Erythroblast (primary cell): ENCODE results near the gene IRX3.

ENCODE experiments used
- DNase-seq, 2 experiments: peaks; one replicate each; lab custom pipeline; 2025; lab: John Stamatoyannopoulos, UW
- GATA1 ChIP-seq: IDR thresholded peaks from 2 replicates; pipeline ENCODE4 v1.6.1; 2011; ENCODE audit warnings: low read depth, mild to moderate bottlenecking, control low read depth, low read length, moderate library complexity
- POLR2A ChIP-seq: IDR thresholded peaks from 2 replicates; pipeline ENCODE4 v1.6.1; 2011; ENCODE audit warnings: mild to moderate bottlenecking, low read length

IRX3 gene

DNA sequence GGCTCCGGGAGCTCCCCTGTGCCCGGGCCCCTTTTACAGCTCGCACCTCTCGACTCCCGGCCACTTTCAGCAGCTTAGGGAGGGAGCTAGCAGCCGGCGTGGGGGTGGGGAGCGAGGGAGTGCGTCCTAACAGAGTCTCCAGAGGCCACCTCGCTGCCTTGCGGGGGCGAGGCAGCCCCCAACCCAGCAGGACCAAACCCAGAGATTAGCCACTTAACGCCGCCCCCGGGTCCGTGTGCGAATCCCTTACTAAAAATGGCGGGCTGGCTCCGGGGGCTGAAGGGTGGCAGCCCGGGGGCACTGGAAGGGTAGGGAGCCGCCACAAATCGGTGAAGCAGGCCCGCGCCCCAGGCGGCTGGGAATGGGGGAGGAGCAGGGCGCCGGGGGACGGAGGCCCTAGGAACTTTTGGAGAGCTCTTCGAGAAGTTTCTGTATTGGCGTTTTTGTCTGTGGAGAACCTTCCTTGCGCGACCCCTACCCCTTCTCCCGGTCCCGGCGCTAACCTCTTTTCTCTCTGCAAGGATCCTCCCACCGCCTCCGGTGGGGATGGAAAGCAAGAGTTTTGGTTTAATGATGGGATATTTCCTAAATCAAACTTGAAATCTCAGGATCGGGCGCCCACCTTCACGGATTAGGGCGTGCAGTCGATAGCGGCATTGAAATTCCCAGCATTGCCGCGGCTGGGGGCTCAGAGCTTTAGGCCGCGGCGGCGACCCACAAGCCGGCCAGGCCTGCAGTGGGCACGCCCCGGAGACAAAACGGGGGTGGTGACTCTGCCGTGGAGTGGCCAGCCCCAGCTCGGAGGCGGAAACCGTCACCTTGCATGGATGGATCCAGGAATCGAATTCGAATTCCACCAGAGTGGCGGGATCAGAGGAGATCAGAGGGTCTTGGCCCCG lies 793 bp upstream of the IRX3 start:
- TF ChIP-seq GATA1 = no peak
- DNase-seq = no peak

DNA sequence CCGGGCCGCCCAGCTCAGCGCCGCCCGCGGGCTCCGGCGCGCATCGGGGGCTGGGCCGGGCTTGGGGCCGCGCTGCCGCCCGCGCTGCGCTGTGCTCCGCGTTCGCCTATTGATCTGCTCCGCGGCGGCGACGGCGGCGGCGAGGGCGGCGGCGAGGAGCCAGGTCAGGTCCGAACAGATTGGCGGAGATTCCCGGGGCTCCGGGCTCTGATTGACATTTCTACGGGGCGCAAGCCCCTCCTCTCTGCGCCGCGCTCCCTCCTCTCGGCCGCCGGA lies 559 bp downstream of the IRX3 start:
- no peak for TF ChIP-seq POLR2A
- TF ChIP-seq GATA1 = no peak
- DNase-seq = no peak

DNA sequence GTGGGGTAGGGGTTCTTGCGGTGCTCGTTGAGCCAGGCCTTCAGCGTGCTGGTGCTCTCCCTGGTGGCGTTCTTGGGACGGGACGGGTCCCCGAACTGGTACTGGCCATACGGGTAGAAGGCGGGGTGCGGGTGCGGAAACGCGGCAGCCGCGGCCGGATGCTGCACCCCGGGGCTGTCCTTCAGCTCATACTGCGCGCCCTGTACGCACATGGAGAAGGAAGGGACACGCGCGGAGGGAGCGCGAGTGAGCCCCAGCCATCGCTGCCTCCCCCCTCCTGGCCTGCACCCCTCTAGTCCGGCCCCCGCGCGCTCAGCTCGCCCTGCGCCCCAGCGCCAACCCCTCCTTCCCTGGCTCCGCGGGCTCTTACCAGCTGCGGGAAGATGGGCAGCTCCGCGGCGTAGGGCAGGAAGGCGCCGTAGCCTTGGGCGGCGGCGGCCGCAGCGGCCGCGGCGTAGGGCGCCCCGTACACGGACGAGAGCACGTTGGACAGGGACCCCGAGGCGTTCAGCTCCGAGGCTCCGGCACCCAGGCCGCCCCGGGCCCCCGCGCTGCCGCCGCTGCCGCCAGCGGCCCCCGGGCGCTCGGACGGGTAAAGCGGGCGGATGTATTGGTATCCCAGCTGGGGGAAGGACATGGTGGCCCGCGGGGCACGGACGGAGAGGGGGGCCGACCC lies 1.0 kb downstream of the IRX3 start:
- TF ChIP-seq POLR2A (no peak), GATA1 (no peak)
- DNase-seq = peak in 1 of 2 experiments; percentile 2

DNA sequence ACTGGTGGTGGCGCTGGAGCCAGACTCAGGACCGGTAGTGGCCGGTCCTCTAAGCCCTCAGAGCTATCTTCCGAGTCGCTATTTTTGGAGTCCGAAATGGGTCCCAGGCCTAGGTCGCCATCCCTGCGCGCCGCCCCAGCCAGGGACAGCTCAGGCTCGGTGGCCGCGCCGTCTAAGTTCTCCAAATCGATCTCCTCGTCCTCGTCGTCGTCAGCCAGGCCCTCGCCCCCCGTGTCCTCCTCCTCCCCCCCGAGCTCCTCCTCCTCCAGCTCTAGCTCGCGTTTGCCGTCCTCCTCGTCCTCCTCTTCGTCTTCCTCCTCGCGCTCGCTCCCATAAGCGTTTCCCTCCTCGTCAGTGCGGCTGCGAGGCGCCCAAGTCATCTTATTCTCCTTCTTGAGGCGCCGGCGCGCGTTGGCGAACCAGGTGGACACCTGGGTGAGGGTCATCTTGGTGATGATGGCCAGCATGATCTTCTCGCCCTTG lies 1.6 kb downstream of the IRX3 start:
- no peak for DNase-seq
- no peak for TF ChIP-seq GATA1
- no peak for TF ChIP-seq POLR2A

DNA sequence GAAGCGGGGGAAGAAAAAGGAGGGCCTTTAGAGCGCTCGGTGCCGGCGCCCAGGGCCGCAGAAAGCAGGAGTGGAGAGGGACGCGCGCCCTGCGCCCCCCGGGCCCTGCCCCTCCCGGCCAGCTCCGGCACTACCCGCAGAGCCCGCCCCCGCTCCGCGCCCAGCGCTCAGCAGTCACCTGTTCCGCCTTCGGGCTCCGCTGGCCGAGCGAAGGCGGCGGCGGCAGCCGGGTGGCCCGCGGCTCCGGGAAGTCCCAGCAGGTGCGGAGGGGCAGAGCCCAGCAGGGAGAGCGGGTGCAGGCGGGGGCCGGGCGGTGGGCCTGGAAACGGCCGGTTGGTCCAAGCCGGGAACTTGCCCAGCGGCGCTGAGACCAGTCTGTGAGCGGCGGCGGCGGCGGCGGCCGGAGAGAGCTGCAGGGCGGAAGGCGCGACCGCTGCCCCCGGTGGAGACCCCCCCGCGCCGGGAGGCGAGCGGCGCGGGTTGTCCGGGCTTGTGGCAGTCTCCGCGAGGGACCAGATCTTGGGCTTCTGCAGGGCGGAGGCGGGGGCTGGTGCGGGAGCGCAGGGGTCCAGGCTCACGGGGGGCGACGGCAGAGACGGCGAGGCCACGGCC lies 2.2 kb downstream of the IRX3 start:
- TF ChIP-seq POLR2A = no peak
- TF ChIP-seq GATA1 = no peak
- DNase-seq = no peak

DNA sequence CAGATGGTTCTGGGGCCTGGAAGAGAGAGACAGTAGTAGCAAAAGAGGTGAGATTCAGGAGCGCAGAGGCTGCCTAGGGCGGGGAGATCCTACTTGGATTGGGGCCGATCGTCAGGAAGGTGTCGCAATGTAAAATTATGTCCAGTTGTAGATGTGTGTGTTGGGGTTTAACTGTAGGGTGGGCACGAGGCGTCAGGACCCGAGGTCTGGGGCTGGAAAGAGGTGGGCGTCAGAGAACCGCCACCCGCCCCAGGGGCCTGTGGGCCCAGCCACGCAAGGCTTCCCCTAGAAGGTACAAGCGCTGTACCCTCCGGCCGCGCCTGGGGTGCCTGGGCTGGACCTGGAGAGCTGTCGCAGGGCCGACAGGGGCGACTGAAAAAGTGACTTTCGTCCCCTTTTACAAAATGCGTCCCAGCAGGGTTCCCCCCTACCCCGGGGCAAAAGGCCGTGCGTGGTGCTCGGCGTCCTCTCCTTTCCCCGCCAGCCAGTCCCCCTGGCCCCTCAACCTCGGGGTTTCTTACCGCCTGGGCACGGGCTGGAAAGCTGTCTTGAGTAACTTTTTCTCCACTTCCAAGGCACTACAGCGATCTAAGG lies 2.8 kb downstream of the IRX3 start:
- DNase-seq = no peak
- no peak for TF ChIP-seq POLR2A
- no peak for TF ChIP-seq GATA1

DNA sequence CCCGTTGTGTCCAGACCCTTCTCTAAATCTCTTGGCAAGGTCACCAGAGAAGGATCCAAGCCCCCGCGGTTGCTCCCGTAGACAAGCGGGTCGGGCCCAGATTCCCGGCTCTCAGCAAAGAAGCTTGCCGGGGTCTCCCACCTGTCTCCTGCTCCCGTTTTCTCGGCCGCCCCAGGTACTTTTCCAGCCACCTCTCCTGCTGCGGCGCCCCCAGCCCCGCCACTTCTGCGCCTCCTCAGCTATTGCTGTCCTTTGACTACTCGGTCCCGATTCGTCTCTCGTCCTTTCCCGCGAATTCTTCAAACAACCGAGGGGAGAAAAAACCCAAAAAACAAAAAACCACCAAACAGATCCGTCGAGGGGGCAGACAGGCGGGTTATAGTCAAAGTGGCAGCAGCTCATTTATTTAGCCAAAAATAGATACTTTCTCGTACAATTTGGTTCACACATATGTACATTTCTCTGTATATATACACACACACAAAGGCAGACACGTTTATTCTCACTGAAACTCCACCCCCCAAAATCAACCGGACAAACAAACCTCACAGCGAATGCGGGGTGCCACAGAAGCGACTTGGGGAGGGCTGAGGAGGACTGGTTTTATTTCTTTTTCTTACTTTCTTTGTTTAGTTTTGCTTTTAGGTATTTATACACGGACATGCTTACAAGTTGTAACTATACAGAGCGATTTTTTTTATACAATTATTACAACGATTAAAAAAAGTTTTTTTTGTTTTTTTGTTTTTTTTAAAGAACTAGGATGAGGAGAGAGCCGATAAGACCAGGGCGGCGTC lies 3.5 kb downstream of the IRX3 start:
- TF ChIP-seq POLR2A = no peak
- TF ChIP-seq GATA1 = no peak
- no peak for DNase-seq

DNA sequence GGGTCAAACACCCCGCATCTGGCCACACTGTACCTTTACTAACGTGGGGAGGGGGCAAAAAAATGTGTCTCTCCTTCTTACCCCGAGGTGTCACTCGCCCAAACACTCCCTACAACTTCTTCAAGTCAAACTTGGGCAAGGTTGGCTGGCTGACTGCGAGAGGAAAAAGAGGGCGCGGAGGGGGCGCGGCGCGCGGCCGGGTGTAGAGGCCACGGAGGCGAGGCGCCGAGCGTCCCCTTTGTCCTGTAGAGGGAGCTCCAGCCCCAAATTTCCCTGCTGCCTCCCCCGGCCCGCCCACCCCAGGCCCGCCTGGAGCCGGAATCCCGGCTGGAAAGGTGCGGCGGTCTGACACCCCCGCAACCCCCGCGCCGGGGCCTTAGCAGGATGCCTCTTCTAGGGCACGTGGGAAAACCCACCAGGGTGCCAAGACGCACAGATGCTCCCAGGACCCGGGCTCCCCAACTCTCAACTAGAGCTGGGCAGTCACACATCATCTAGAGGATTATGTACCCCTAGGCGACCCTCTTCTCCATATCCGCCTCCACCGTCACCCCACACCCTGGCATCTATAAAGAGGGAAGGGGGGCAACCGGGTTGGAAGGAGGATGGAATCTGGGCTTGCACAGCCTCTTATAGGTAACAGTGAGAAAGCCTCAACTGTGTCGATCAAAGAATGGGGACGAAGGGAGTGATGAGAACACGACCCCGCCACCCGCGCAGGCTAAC lies 4.2 kb downstream of the IRX3 start:
- TF ChIP-seq GATA1 = no peak
- TF ChIP-seq POLR2A = no peak
- DNase-seq = peak; percentile 18 to 35

DNA sequence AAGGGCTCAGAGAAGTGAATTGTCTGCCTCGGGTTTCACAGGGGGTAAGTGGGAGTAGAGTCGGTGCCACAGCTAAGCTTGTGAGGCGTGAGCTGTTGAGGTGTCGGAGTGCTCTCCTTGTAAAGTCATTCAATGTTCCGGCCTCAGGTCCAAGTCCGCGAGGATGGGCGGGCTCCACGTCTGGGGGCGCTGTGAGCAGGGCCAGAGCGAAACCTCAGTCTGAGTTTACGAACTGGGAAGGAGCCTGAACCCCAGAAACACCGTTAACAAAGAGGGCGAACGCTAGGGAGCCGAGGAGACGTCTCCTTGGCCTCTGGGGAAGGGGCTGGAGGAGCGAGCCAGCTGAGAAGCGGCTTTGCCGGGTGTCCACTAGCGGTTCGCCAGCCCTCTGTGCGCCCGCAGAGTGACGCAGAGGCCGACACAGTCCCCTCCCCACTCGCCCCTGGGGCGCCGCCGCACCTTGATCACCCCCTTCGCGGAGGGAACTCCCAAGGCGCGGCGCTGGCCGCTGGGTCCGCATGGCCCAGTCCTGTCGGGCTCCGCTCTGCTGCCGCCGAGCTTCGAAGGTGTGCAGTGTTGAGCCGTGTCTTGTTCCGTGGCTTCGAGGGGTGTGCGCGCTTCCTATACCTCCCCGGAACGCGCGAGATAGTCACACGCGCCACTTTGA lies 4.9 kb downstream of the IRX3 start:
- DNase-seq = no peak

DNA sequence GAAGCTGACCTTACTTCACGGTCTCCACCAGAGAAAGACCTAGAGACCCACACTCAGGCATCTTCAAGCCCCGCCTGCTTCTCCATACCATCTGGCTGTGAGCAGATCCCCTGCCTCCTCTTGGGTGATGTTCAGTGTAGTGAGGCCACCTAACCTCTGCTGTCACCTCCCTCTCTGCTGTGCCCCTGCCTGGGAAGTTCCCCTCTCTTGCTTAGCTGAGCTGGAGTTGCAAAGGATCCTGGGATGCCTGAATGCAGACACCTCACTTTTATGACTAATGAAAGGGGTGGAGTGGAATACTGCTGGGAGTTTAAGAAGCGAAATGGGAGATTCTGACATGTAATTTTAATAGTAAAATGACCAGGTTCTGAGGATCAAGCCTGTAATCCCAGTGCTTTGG lies 5.8 kb downstream of the IRX3 start:
- no peak for DNase-seq

More for the DNA sequence above, 4.9 kb downstream of the IRX3 start:
- TF ChIP-seq GATA1 (no peak), POLR2A (no peak)

DNA sequence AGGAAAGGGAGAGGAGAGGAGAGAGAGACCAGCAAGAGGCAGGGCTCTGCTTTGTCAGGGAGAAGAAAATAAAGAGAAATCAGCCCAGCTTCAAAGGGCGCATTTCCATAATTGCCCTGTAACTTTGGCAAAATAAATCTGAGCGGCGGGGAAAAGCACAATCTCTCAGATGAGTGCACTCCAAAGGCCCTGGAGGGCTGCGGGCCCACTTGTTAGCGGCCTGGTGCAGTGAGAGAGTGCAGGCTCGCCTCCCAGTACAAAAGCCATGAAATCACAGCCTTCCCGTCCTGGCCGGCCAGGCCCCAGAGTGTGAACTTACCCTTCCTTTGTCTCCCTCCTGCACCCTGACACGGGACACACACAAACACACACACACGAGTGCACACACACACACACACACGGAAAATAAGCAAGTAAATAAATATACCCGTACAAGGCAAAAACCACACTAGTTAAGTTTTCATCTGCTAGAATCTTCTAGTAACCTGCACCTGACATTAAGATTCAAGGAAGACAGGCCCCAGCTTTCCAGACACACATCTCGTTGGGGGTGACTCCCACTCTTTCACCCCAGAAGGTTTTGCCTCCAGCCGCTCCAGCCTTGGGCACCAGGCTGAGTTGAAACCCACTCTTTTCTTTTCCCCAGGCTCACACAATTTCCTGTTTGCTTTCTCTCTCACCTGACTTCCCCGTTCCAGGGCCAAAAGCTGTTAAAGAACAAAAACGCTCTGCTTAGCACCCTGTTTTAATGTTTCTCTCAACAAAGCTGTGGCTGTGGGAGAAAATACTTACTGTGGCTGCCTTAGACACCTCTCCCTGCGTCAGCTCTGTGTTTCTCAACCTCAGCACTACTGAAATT lies 8.5 kb downstream of the IRX3 start:
- TF ChIP-seq GATA1 (no peak), POLR2A (no peak)
- DNase-seq = no peak

More for the DNA sequence above, 5.8 kb downstream of the IRX3 start:
- TF ChIP-seq GATA1 = no peak
- TF ChIP-seq POLR2A = no peak
